ENCODE results near the gene CLRN2.
A peak's percentile ranks its signal among the peaks of the same experiment; 100 is the strongest.

The CLRN2 gene

DNA sequence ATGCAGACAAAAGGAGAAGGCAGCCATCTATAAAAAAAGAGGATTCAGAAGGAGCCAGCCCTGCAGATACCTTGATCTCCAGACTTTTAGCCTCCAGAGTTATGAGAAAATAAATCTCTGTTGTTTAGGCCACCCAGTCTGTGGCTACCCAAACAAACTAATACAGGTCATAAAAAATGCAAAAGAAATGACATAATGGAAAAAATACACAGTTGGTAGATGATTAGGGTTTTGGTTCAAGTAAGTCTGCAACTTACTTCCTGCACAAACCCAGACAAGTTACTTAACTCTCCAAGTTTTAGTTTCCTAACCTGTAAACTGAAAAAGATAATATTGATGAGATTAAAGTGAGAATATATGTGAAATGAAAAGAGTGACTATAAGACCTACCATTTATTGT is 14.4 kb upstream of the CLRN2 start:
- Histone ChIP-seq H3K4me3 (no peak overlapping the region), H3K27ac (no peak overlapping the region)

DNA sequence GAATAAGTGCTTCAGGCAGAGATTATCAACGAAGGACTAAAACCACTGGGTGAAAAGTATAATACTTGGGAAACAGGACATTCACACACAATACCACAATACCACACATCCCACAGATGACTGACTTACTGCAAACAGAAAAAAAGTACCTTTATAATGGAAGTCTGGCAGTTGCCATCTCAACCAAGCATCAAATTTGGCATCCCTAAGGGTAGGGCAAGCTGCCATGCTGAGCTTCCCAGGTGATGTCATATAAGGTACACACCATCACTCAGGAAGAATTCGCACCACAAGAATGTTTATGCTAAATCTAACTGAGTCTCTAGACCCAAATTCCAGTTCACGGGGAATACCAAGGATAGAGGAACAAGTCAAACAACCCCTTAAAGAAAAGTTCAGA is 12.2 kb upstream of the CLRN2 start:
- no peak overlapping the region for H3K27ac ChIP-seq
- no peak overlapping the region for H3K4me3 ChIP-seq

DNA sequence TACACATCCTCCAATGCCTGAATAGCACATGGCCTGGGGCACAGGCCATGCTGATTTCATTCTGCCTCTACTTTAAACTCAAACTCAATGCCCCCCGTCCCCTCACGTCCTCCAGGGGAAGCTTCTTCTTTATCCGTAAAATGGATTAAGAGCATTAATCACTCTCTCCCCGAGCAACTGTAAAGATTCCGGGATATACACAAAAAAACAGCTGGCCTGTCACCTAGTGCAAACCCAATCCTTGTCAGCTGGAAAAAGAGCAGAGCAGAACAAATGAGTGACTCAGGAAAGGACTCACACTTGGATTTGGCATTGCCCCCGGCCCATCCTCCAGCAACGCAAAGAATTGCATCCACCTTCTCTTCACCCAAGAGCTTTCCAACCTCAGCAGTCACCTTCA is 10.9 kb upstream of the CLRN2 start:
- H3K4me3 ChIP-seq: no peak overlapping the region
- no peak overlapping the region for H3K27ac ChIP-seq

DNA sequence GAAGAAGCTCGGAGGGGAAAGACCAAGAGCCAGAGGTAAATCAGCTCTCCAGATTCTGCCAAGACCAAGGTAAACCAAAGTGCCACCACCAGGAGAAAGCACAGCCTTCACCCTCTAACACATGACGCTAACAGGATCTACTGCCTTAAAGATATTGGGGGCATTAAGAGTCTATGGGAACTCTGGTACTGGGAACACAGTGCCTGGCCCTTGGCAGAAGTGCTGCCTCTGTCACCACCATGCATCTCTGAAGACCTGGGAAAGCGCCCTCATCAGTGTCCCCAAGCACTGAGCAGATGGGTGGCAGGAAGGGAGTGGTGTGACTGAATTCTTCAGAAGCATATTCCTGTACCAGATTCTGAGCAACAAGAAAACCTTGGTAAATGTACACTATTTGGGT is 4.4 kb upstream of the CLRN2 start:
- Histone ChIP-seq H3K4me3 (no peak overlapping the region), H3K27ac (no peak overlapping the region)

DNA sequence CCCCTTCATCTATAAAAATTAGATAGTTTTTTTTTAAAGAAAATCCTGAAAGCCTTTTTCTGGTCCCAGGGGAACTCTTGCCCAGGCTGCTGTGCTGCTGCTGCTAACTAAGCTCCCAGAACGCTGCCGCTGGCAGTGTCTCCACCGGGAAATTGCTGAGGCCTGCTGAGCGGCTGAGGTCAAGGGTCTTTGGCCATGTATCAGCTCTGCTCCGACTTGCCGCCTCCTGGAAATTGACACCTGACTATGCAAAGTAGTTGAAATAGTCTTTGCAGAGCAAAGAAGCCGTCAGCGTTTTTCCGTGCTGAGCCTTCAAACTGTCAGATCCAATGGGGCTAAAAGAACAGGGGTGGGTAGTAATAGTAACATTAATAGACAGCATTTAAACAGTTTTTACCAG is 3.9 kb upstream of the CLRN2 start:
- peak overlapping the region; percentile 60 to 84 (median 71) for H3K4me3 ChIP-seq
- H3K27ac ChIP-seq: peak overlapping the region in 10 of 21 experiments; percentile 36 to 81 (median 71)

DNA sequence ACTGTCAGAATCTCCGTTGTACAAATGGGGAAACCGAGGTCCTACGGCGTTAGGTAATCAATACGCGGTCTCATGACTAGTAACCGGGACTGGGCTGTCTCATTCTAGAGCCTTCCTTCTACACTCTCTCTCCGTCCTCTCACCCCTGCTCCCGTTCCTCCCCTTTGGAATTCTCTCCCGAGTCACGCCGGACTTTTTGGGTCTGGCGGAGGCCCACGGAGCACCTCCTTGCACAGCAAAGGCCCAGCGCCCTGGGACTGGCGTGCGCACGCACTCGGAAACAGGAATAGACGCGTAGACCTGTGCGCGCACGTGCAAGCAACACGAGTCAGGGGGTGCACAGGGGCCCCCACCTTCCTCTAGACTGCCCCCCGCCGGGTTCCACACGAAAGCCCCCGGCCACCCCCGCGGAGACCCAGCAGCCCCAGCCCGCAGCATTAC is 3.4 kb upstream of the CLRN2 start:
- Histone ChIP-seq H3K4me3 (peak overlapping the region; percentile 60 to 84 (median 71)), H3K27ac (peak overlapping the region in 18 of 21 experiments; percentile 30 to 85 (median 69))

DNA sequence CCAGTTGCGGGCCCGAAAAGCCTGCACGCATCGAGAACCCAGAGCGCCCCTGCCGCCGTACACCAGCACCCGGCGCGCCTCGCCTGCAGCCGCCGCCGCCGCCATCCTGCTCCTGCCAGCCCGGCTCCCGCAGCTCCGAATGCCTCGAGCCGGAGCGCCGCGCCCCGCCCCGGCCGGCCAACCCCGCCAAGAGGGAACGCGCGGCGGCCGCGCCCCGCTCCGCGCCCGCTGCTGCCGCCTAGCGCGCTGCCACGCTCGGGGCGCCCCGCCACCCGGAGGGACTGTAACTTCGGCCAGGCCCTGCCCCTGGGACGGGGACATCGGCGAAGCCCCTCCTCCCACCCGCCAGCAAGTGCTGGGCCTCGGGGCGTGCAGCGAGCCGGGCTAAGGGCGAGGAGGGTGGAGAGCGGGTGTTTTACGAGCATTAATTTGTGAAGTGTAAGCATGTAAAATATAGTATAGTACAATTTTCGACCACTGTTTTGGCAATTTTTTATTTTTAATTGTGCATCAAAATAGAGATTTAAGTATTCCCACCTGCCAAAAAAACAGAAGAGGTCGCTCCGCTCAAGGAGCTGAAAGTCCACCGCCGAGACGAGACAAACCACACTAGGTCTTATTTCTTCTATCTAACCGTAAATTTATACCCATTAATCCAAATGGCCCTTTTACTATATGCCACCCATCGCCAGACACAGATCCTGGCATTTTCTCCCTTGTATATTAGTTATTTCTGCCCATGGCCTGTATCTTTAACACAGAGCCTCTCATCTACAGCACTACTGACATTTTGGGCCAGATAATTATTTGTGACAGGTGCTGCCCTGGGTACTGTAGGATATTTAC is 2.8 kb upstream of the CLRN2 start, which contains the start of gene QDPR:
Gene QDPR (minus strand): TSS at position 141 of the 846 bp plus-strand sequence. CDS start 36 bp downstream, at position 105.
- Histone ChIP-seq H3K4me3 (peak within 1 kb of the TSS; percentile 60 to 84 (median 71)), H3K27ac (peak within 1 kb of the TSS in 18 of 21 experiments; percentile 30 to 85 (median 69))

DNA sequence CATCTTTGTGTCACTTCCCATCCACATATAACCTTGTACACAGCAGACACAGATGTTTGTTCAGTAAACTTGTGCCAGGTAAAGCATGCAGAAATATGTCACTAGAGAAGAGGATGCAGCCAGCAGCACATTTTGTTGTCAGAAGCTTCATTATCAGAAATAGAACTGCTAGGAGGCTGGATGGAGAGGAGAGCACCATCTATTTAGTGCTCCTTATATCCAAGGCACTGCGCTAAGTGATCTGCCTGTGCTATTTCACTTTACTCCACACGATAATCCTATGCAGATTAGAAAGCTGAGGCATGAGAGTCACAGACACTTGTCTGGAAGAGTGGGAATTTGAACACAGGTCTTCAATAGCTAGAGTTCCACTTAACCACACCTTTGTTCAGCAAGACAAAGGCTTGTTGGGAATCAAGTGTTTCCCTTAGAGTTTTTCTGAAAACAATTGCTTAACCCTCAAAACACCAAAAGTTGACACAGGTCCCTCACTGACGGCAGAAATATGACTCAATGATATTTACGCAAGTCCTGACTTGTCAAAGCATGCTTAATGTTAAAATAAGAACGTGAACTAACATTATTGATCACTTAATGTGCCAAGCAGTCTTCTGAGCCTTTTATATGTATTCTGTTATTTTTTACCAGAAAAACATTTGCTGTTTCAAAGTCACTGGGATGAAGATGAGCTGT is 1.8 kb upstream of the CLRN2 start:
- Histone ChIP-seq H3K4me3 (no peak overlapping the region), H3K27ac (no peak overlapping the region)

DNA sequence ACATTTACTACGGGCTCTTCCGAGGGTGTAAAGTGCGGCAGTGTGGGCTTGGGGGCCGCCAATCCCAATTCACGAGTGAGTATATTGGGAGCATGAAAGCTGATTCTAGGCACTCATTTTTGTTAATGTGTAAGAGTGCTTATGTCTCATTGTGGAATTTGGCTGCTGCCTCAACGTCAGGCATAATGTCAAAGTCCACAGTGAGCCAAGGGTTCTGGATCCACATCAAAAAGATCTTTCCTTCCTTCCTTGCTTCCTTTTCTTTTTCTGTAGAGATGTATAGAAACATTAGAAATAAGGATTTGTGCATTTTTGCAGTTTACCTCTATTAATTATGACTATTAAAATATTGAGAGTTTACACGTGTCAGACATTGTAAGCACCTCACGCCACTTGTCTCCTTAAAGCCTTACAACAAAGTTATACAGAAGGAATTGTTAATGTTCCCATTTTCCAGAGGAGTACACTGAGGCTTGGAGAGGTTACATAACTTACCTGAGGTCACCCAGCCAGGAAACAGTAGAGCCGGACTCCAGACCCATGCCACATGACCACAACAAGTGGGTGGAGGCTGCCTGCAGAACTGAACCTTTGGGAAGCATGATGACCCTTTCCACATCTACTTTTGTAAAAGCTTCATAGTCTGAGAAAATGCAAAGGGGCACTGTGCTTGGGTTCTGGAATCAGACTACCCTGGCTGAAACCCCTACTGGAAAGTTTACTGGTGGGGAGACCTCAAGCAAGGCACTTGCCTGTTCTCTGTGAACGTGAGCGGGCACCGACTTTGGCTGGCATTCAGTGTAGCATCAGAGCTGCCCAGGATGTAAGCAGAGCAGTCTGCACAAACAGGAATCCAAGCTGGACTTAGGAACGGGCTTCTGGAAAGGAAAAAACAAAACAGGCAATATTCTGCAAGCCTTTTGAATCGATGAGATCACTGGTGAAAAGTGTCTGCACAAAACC is 761 bp downstream of the CLRN2 start:
- Histone ChIP-seq H3K27ac (no peak overlapping the region), H3K4me3 (no peak overlapping the region)

DNA sequence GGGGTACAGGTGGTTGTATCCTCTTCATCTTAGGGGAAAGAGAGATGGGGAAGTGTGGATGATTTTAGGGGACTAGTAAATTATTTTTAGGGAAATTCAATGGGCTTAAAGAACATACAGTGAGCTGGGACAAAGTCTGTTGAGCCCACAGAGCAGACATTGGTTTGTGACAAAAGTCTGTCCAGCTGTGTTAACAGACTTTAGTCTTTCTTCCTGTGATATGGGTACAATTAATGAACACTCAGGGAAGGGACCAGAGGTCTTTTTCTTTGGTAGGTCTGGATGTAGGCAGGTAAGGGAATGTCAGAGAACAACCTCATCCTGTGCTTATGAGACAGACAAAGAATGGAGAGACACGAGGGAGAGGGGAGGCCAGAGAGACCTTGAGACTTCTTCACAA is 2.0 kb downstream of the CLRN2 start:
- H3K27ac ChIP-seq: no peak overlapping the region
- H3K4me3 ChIP-seq: no peak overlapping the region

DNA sequence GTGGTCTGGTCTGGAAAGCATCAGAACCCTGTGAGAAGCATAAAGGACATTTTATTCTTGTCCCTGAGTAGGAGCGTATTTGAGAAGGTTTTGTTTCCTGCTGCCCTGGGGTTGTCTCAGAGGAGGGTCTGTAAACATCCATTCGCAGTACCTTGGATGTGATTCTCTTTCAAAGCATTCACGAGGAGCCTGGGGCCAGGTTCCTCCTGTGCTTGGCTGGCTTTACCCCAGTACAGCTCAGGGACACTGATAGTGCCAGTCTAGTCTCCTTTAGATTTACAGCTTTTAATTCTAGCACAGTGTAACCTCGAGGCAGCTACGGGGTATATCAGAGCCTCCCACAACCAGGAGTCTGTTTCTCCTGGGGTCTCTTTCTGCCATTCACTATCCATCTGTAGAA is 2.7 kb downstream of the CLRN2 start:
- Histone ChIP-seq H3K27ac (no peak overlapping the region), H3K4me3 (no peak overlapping the region)

DNA sequence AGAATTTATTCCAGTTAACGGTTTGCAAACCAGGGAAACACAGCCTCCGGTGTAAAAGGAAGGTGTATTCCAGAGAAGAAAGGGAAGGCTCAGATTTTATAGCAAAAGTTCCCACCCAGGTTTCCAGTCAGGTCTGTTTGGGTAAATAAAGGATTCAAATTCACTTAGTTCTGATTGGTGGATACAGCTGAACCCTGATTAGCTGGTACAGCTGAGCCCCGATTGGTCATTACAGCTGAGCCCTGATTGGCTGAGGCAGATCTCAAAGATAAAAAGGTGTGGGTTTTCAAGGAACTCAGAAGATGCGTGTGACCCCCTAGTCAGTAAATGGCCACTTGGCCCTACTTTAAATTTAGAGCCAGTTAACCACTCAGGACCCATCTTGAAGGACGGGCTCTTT is 6.6 kb downstream of the CLRN2 start:
- no peak overlapping the region for H3K4me3 ChIP-seq
- H3K27ac ChIP-seq: no peak overlapping the region

DNA sequence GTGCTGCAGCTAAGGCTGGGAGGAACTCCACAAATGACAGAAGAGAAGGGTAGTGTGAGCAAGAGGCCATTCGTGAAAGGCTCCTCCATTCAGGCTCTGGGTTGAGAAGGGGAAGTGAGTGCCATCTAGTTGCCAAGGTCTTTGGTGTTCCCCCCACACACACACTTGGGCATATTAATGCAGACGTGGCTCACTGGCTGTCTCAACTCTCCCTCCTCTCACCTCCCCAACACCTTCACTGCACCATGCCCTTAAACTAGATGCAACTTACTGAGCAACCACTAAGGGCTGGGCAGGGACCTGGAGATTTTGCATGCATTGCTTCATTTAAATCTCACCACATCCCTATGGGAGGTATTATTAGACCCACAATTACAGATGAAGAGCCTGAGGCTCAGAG is 8.7 kb downstream of the CLRN2 start:
- H3K27ac ChIP-seq: no peak overlapping the region
- no peak overlapping the region for H3K4me3 ChIP-seq

DNA sequence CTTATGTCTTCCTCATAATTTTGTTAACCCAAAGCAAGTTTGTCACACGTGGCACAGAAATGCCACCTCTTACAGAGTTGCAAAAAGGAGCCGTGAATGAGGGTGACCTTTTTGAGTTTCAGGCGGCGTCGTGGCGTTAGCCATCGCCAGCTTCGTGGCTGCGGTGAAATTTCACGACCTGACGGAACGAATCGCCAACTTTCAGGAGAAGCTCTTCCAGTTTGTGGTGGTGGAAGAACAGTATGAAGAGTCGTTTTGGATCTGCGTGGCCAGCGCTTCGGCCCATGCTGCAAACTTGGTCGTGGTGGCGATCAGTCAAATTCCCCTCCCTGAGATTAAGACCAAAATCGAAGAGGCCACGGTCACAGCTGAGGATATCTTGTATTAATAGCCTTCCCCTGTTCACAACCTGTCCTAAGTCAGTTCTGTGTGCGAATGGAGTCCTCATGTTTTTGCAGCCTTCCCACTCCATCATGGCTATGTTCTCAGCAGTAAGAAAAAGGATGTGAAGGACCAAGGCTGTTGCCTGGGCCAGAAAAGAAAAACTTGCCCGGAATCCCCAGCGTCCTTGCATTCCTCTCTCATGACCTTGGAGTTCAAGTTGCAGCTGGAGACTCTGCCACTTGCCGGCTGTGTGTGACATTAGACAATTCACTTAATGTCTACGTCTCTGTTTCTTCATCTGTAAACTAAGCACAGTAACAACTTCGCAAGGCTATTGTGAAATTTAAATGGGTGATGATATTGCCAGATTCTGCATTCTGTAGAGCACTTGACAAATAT is 11.9 kb downstream of the CLRN2 start:
- Histone ChIP-seq H3K4me3 (no peak overlapping the region), H3K27ac (no peak overlapping the region)

DNA sequence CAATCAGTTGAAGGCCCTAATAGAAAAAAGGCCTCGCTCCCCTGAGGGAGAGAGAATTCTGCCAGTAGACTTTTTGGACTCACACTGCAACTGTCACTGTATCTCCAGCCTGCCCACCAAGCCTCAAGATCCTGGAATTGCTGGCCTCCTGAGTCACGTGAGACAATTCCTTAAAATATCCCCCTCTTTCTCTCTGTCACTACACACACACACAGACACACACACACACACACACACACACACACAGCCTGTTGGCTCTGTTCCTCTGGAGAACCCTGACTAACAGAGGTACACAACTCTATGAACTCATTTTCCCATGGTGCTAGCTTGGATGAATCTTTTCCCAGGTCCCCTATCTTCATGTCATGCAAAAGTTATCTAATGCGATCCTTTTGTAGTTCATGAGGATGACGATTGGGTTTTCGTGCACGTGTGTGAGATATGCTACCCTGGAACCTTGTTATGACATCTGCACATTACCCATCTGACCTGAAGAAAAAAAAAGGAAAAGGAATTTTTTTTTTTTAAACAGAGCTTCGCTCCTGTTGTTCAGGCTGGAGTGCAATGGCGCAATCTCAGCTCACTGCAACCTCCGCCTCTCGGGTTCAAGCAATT is 13.7 kb downstream of the CLRN2 start:
- Histone ChIP-seq H3K27ac (no peak overlapping the region), H3K4me3 (no peak overlapping the region)

DNA sequence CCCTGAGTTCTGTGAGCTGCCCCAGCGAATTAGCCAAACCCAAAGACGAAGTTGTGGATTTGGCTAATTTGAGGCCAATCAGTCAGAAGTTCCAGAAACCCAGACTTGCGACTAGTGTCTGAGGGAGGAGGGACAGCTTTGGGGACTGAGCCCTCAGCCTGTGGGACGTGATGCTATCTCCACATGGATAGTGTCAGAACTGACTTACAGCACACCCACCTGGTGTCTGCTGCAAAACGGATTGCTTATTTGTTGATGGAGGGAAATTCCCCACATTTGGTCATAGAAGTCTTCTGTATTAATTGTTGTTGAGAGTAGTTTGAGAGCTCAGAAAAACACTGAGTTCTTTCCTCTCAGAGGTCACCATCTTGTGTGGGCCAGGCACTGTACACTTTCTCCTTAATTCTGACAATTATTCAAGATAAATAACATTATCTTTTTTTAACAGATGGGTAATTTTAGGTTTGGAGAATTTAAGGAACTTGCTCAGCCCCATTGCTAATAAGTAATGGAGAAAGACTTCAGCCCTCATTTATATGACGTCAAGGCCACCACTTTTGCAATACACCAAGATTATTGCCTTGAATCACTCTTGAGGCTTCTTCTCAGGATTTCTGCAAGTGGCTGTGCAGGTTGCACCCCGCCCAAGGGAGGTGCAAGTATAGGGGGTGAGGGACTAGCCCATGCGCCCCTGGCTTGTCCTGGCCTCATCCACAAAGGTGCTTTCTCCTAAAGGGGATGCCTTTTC is 16.7 kb downstream of the CLRN2 start:
- Histone ChIP-seq H3K27ac (no peak overlapping the region), H3K4me3 (no peak overlapping the region)

DNA sequence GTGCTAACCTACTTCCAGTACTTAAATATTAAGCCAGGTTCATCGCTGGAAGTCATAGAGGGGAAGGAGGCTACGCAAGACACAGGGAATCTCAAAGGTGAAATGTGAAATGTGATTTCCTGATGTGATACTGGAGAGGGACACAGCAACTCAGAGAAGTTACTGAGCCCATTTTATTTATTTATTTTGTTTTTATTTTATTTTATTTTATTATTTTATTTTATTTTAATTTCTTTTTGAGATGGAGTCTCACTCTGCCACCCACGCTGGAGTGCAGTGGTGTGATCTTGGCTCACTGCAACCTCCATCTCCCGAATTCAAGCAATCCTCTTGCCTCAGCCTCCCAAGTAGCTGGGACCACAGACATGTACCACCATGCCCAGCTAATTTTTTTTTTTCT is 19.7 kb downstream of the CLRN2 start:
- Histone ChIP-seq H3K27ac (no peak overlapping the region), H3K4me3 (no peak overlapping the region)

DNA sequence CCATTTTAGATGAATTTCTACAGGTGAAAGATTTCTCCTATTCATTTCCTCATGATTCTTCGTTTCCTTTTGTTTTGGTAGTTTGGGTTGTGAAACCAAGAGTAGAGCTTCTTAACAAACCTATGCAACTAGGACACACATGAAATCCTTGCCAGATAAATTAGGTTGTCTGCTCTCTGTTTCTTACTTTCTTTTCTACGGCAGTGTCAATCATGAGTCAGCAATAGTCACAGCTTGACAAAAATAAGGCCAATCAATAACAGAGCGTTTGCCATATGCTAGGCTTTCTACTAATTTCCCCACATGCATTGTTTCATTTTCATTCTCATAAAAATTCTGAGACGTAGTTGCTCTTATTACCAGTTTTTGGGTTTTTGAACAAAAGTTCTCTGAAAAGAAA is 20.3 kb downstream of the CLRN2 start:
- Histone ChIP-seq H3K4me3 (no peak overlapping the region), H3K27ac (no peak overlapping the region)
